Astrocyte (in vitro differentiated cells and primary cell): ENCODE measurements around the gene PCYT1A.

Source experiments
- EZH2 ChIP-seq: IDR thresholded peaks from 2 replicates; pipeline ENCODE4 v1.6.1; 2012; ENCODE audit warnings: mild to moderate bottlenecking, low read length, inconsistent platforms; ENCODE audit not compliant: insufficient read depth
- TF ChIP-seq, protein P1 (sequence below): IDR thresholded peaks from 2 replicates; pipeline ENCODE4 v1.5.1; 2011; ENCODE audit warnings: low read depth, mild to moderate bottlenecking, inconsistent platforms, low read length, moderate library complexity; ENCODE audit not compliant: insufficient read depth

DNA sequence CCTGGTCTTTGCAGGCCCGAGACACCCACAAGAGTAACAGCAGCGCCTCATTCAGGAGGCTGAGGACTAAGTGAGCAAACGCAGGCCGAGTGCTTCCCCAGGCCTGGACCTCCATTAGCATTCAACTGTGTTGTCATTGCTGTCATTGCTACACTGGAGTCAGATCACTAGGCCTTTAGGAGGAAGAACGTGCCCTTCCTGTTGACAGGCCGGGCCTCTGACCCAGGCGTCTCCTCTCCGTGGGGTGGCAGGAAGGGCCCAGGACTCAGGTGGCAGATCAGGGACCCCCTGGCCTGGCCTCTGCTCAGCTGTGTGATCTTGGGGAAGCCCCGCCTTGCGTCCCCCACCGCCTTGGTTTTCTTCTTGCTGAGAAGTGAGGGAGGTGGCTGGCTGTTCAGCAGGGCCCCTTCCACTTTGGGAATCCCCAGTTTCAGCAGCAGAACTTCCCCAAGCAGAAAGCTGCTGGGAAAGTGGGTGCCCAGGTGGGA is 95.4 kb downstream of the PCYT1A start:
- TF ChIP-seq, protein P1, sequence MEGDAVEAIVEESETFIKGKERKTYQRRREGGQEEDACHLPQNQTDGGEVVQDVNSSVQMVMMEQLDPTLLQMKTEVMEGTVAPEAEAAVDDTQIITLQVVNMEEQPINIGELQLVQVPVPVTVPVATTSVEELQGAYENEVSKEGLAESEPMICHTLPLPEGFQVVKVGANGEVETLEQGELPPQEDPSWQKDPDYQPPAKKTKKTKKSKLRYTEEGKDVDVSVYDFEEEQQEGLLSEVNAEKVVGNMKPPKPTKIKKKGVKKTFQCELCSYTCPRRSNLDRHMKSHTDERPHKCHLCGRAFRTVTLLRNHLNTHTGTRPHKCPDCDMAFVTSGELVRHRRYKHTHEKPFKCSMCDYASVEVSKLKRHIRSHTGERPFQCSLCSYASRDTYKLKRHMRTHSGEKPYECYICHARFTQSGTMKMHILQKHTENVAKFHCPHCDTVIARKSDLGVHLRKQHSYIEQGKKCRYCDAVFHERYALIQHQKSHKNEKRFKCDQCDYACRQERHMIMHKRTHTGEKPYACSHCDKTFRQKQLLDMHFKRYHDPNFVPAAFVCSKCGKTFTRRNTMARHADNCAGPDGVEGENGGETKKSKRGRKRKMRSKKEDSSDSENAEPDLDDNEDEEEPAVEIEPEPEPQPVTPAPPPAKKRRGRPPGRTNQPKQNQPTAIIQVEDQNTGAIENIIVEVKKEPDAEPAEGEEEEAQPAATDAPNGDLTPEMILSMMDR = no peak
- TF ChIP-seq EZH2 = no peak
